GM12878 (cell line): ENCODE data around the gene CFAP161. TPM values are rescaled to one million over a fixed set of nuclear protein-coding genes. Genes with fewer than 3 reads are reported as not detected.

Experiments
- ATAC-seq: fragments of 200-7000 bp; cut with Tn5 transposase; 3 replicates; pipeline ENCODE4 v1.9.1; 2020; ENCODE audit warnings: mild to moderate bottlenecking, moderate library complexity
- BruUV-seq: library from RNA; stranded (reverse); fragments of 400-500 nt; replicated peaks from 2 replicates; lab custom pipeline; 2021; lab: Mats Ljungman, UMichigan
- CTCF ChIA-PET: fragments of 300-600 bp; sonication (Branson Sonifier 250); formaldehyde crosslinking; extraction: SDS; loops from one replicate; lab custom pipeline; 2021; ENCODE audit warnings: inconsistent platforms; lab: Yijun Ruan, JAX
- POLR2A ChIA-PET: fragments of 350-600 bp; formaldehyde crosslinking; extraction: SDS; loops from one replicate; lab custom pipeline; 2021; ENCODE audit warnings: inconsistent platforms; lab: Charles Lee
- RAD21 ChIA-PET: fragments of 300-600 bp; sonication (Branson Sonifier 250); formaldehyde crosslinking; loops from one replicate; lab custom pipeline; 2023; ENCODE audit warnings: antibody characterized with exemption; ENCODE audit not compliant: unreplicated experiment; lab: Charles Lee
- SMC1A ChIA-PET: fragments of 300-600 bp; sonication (Branson Sonifier 250); formaldehyde crosslinking; loops from one replicate; lab custom pipeline; 2023; ENCODE audit not compliant: unreplicated experiment, uncharacterized antibody; lab: Charles Lee
- DNase-seq: peaks from one replicate; pipeline ENCODE4 v3.0.0-alpha.2; 2011; ENCODE audit warnings: low read depth, low spot score
- FAIRE-seq: peaks from 3 replicates; lab custom pipeline; 2011; peaks lifted over from hg19 to GRCh38; lab: Jason Lieb, UNC
- H2AFZ ChIP-seq: 2 replicates; pipeline ENCODE4 v1.6.0; 2011; ENCODE audit warnings: low read depth, low read length, control low read depth; ENCODE audit not compliant: control insufficient read depth
- H3K27ac ChIP-seq: 2 replicates; pipeline ENCODE4 v1.5.1; 2011; ENCODE audit warnings: control low read depth; ENCODE audit not compliant: control insufficient read depth, insufficient read depth
- H3K27me3 ChIP-seq, 2 experiments: replicated peaks in 1 of 2; 2 replicates each; pipeline versions ENCODE4 v1.6.0 to v1.6.1; 2011; ENCODE audit warnings: low read length in 1 of 2; ENCODE audit not compliant: control insufficient read depth in 2 of 2, insufficient read depth in 2 of 2
- H3K36me3 ChIP-seq, 2 experiments: 2 replicates each; pipeline ENCODE4 v1.5.1; 2011; ENCODE audit warnings: low read length in 1 of 2; ENCODE audit not compliant: control insufficient read depth in 2 of 2, insufficient read depth in 2 of 2
- H3K4me1 ChIP-seq: 2 replicates; pipeline ENCODE4 v1.6.1; 2011; ENCODE audit warnings: mild to moderate bottlenecking, low read length, moderate library complexity, mixed read lengths; ENCODE audit not compliant: control insufficient read depth, insufficient read depth
- H3K4me2 ChIP-seq: 2 replicates; pipeline ENCODE4 v1.6.0; 2011; ENCODE audit warnings: control low read depth; ENCODE audit not compliant: control insufficient read depth, insufficient read depth
- H3K4me3 ChIP-seq: fragments of 200-600 bp; sonication (generic); 2 replicates; pipeline ENCODE4 v1.5.1; 2016
- H3K79me2 ChIP-seq: 2 replicates; pipeline ENCODE4 v1.6.0; 2011; ENCODE audit warnings: low read length; ENCODE audit not compliant: control insufficient read depth, insufficient read depth
- H3K9ac ChIP-seq: 2 replicates; pipeline ENCODE4 v1.8.0; 2011; ENCODE audit warnings: low read length, control low read depth, mixed read lengths; ENCODE audit not compliant: control insufficient read depth, insufficient read depth
- H3K9me3 ChIP-seq: replicated peaks from 3 replicates; pipeline ENCODE4 v1.5.1; 2011; ENCODE audit warnings: mild to moderate bottlenecking, low read length; ENCODE audit not compliant: control insufficient read depth, insufficient read depth
- H4K20me1 ChIP-seq: 2 replicates; pipeline ENCODE4 v1.6.0; 2011; ENCODE audit not compliant: control insufficient read depth, insufficient read depth
- ATF7 ChIP-seq: fragments of 450-650 bp; IDR thresholded peaks from 2 replicates; pipeline ENCODE4 v1.6.1; 2016; ENCODE audit warnings: low read depth, mild to moderate bottlenecking
- BHLHE40 ChIP-seq, 2 experiments: fragments of 450-650 bp in 1 of 2; IDR thresholded peaks; 2 replicates each; pipeline ENCODE4 v1.6.1; 2011 to 2017; ENCODE audit warnings: low read depth in 2 of 2, borderline replicate concordance in 1 of 2, improper control_type of control experiment in 1 of 2, low read length in 1 of 2, mild to moderate bottlenecking in 1 of 2
- EP300 ChIP-seq, 2 experiments: fragments of 150-350 bp in 1 of 2; IDR thresholded peaks; 2 replicates each; pipeline ENCODE4 v1.6.1; 2011 to 2012; ENCODE audit warnings: low read depth in 2 of 2, low read length in 2 of 2, borderline replicate concordance in 1 of 2, improper control_type of control experiment in 1 of 2, inconsistent platforms in 1 of 2; ENCODE audit not compliant: control insufficient read depth in 1 of 2
- GATAD2B ChIP-seq: fragments of 450-650 bp; conservative IDR thresholded peaks from 2 replicates; pipeline ENCODE4 v1.6.1; 2017; ENCODE audit warnings: low read depth, mild to moderate bottlenecking, moderate library complexity
- MYB ChIP-seq: fragments of 150-350 bp; IDR thresholded peaks from 2 replicates; pipeline ENCODE4 v1.6.1; 2014; ENCODE audit warnings: mild to moderate bottlenecking, low read depth, low read length, borderline replicate concordance
- NBN ChIP-seq: fragments of 450-650 bp; IDR thresholded peaks from 2 replicates; pipeline ENCODE4 v1.6.1; 2016
- SMC3 ChIP-seq: IDR thresholded peaks from 2 replicates; pipeline ENCODE4 v1.6.1; 2011; ENCODE audit warnings: low read length, improper control_type of control experiment, borderline replicate concordance
- SREBF2 ChIP-seq: IDR thresholded peaks from 2 replicates; pipeline ENCODE4 v1.6.1; 2012; ENCODE audit warnings: mild to moderate bottlenecking, low read length
- ZNF24 ChIP-seq: fragments of 450-650 bp; IDR thresholded peaks from 2 replicates; pipeline ENCODE4 v1.6.1; 2017; ENCODE audit warnings: antibody characterized with exemption, mild to moderate bottlenecking
- WGBS: methylation state at CpG from one replicate; pipeline ENCODE4 v1.1.6; 2016; ENCODE audit warnings: low lambda C conversion rate; ENCODE audit not compliant: insufficient replicate concordance, insufficient coverage; ENCODE audit errors: missing lambda C conversion rate; 5-methylcytosine and 5-hydroxymethylcytosine counted together
- in situ Hi-C: fragments of 300-500 bp; cut with MboI; formaldehyde crosslinking; loops from 9 replicates; pipeline ENCODE4 v1.14.3; 2018; ENCODE audit warnings: mixed read lengths
- intact Hi-C: fragments of 100-400 bp; cut with micrococcal nuclease; formaldehyde crosslinking; loops from one replicate; pipeline ENCODE4 v1.14.2; 2022; ENCODE audit not compliant: unreplicated experiment
- polyA plus RNA-seq, 11 experiments: library from polyadenylated mRNA; depleted of rRNA in 4 of 11; unstranded in 6 of 11; stranded (reverse) in 5 of 11; fragments of >200 nt; fragmentation: Nextera tagmentation in 4 of 11; fragmentation: Illumina TruSeq in 1 of 11; extraction: Ambion mirVana in 4 of 11; extraction: Trizol in 1 of 11; gene quantifications; 1 replicate in 1 of 11; 2 replicates in 10 of 11; pipeline versions ENCODE4 v1.2.1 to v1.2.3, GENCODE V29; 2011 to 2016; ENCODE audit warnings: inconsistent platforms in 2 of 11, missing spikeins in 2 of 11, low read depth in 1 of 11
- total RNA-seq, 4 experiments: library from RNA; depleted of rRNA in 3 of 4; stranded (reverse); fragments of >200 nt in 3 of 4; fragmentation: Illumina TruSeq in 1 of 4; extraction: Trizol in 1 of 4; gene quantifications; 2 replicates each; pipeline versions ENCODE4 v1.2.1 to v1.2.3, GENCODE V29; 2013 to 2021
- TF ChIP-seq, protein P1 (sequence below): fragments of 450-650 bp; IDR thresholded peaks from 2 replicates; pipeline ENCODE4 v1.6.1; 2017; ENCODE audit warnings: mild to moderate bottlenecking
- TF ChIP-seq, protein P2 (sequence below): IDR thresholded peaks from 2 replicates; pipeline ENCODE4 v1.6.1; 2012; ENCODE audit warnings: low read depth, low read length, improper control_type of control experiment

Gene CFAP161
- total and polyA plus RNA-seq, 10 of the 15 experiments (the other 5 are each of a cell fraction or from before 2014, with no cell fraction given), result 0.31 TPM; not detected in 9

DNA sequence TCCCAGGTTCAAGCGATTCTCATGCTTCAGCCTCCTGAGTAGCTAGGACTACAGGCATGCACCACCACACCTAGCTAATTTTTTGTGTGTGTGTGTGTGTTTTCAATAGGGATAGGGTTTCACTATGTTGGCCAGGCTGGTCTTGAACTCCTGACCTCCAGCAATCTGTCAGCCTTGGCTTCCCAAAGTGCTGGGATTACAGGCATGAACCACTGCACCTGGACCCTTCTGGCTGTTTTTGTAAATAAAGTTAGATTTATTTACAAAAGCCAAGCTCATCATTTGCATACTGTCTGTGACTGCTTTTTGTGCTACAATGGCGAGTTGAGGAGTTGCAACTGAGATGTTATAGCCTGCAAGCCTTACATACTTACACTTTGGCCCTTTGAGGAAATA lies 34.1 kb downstream of the CFAP161 start:
- SMC1A ChIA-PET, result no interaction called here
- ATAC-seq (no peak), FAIRE-seq (no peak), DNase-seq (no peak)
- H3K36me3 ChIP-seq, result no peaks in the 10 kb centered on the region
- H2AFZ ChIP-seq, result no peak overlapping the region
- H3K27ac ChIP-seq, result no peak overlapping the region
- no TSS peak for BruUV-seq
- intact Hi-C loops (no loop called here), in situ Hi-C loops (no loop called here)
- H3K27me3 ChIP-seq, result no peaks in the 10 kb centered on the region
- no peaks in the 10 kb centered on the region for H3K9me3 ChIP-seq
- H3K4me1 ChIP-seq, result no peaks in the 10 kb centered on the region
- POLR2A ChIA-PET, result no interaction called here
- no peak overlapping the region for H3K4me3 ChIP-seq
- WGBS, result 2% methylated on average over 2 of the region's 2 CpGs
- H3K9ac ChIP-seq, result no peak overlapping the region
- no peak for TF ChIP-seq BHLHE40 (IDR thresholded peaks at IDR 0.05; ENCODE audit: borderline replicate concordance in 1 of 2, low read depth in 2 of 2, low read length in 1 of 2)
- TF ChIP-seq ZNF24, result no peak
- TF ChIP-seq, protein P1, sequence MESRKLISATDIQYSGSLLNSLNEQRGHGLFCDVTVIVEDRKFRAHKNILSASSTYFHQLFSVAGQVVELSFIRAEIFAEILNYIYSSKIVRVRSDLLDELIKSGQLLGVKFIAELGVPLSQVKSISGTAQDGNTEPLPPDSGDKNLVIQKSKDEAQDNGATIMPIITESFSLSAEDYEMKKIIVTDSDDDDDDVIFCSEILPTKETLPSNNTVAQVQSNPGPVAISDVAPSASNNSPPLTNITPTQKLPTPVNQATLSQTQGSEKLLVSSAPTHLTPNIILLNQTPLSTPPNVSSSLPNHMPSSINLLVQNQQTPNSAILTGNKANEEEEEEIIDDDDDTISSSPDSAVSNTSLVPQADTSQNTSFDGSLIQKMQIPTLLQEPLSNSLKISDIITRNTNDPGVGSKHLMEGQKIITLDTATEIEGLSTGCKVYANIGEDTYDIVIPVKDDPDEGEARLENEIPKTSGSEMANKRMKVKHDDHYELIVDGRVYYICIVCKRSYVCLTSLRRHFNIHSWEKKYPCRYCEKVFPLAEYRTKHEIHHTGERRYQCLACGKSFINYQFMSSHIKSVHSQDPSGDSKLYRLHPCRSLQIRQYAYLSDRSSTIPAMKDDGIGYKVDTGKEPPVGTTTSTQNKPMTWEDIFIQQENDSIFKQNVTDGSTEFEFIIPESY, result no peak
- H3K4me2 ChIP-seq, result no peak overlapping the region
- CTCF ChIA-PET, result interaction anchor here (4.0 kb wide), 1 partner anchor 98 kb away, joined by 21 read pairs; no protein-coding TSS in a partner anchor
- H3K79me2 ChIP-seq, result no peaks in the 10 kb centered on the region
- no peaks in the 10 kb centered on the region for H4K20me1 ChIP-seq
- RAD21 ChIA-PET, result interaction anchor here (0.7 kb wide), 1 partner anchor 244 kb away, joined by 5 read pairs; no protein-coding TSS in a partner anchor

DNA sequence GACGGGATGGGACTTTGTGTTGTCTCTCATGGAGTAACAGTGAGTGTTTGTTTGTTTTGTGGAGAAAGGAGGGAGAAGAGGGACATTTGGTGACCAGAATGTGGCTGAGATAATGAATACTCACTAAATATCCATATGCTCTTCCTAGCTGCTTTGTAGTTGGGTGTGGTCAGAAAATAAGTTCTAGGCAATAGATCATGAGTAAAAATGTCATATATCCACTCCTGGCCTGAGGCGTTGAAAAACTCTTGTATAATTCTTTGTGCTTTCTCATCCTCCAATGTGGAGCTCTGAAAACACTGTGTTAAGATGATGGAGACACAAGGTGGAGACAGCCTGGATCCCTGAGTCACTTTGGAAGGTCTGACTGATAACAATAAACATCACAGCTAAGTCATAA lies 34.6 kb downstream of the CFAP161 start:
- no TSS peak for BruUV-seq
- no peaks in the 10 kb centered on the region for H3K36me3 ChIP-seq
- FAIRE-seq, result no peak
- ATAC-seq, result no peak
- H3K9me3 ChIP-seq, result no peaks in the 10 kb centered on the region
- intact Hi-C loops, result no loop called here
- CTCF ChIA-PET, result interaction anchor here (1.1 to 4.0 kb wide), 2 partner anchors 13 to 97 kb away, joined by 4 to 21 read pairs; no protein-coding TSS in a partner anchor
- no peaks in the 10 kb centered on the region for H3K27me3 ChIP-seq
- no peak for DNase-seq
- RAD21 ChIA-PET, result interaction anchor here (0.7 kb wide), 1 partner anchor 244 kb away, joined by 5 read pairs; no protein-coding TSS in a partner anchor
- H2AFZ ChIP-seq, result no peak overlapping the region
- SMC1A ChIA-PET, result no interaction called here
- H3K4me2 ChIP-seq, result no peak overlapping the region
- no peaks in the 10 kb centered on the region for H4K20me1 ChIP-seq
- H3K79me2 ChIP-seq, result no peaks in the 10 kb centered on the region
- WGBS, result 0% methylated on average over 2 of the region's 2 CpGs
- H3K4me3 ChIP-seq, result no peak overlapping the region
- H3K27ac ChIP-seq, result no peak overlapping the region
- no peak overlapping the region for H3K9ac ChIP-seq
- in situ Hi-C loops, result no loop called here
- no peaks in the 10 kb centered on the region for H3K4me1 ChIP-seq
- POLR2A ChIA-PET, result no interaction called here
- TF ChIP-seq MYB, result no peak
- TF ChIP-seq ATF7, result no peak
- no peak for TF ChIP-seq ZNF24
- no peak for TF ChIP-seq EP300 (IDR thresholded peaks at IDR 0.05; ENCODE audit: borderline replicate concordance in 1 of 2, control insufficient read depth in 1 of 2, low read depth in 2 of 2, low read length in 2 of 2)
- TF ChIP-seq SMC3, result no peak
- no peak for TF ChIP-seq NBN
- TF ChIP-seq SREBF2, result no peak
- TF ChIP-seq, protein P2, sequence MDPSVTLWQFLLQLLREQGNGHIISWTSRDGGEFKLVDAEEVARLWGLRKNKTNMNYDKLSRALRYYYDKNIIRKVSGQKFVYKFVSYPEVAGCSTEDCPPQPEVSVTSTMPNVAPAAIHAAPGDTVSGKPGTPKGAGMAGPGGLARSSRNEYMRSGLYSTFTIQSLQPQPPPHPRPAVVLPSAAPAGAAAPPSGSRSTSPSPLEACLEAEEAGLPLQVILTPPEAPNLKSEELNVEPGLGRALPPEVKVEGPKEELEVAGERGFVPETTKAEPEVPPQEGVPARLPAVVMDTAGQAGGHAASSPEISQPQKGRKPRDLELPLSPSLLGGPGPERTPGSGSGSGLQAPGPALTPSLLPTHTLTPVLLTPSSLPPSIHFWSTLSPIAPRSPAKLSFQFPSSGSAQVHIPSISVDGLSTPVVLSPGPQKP, result no peak
- TF ChIP-seq GATAD2B, result no peak
